K562 (cell line): Measurements from ENCODE around the gene EEFSEC. TPM values are rescaled to one million over a fixed set of nuclear protein-coding genes. Genes with fewer than 3 reads are reported as not detected.

Experiments
- ARID4B ChIP-seq: sonication (generic); formaldehyde crosslinking; IDR thresholded peaks from 2 replicates; pipeline ENCODE4 v1.8.0; 2022; ENCODE audit warnings: mild to moderate bottlenecking, missing genetic modification reagents
- ILK ChIP-seq: fragments of 450-650 bp; IDR thresholded peaks from 2 replicates; pipeline ENCODE4 v1.6.1; 2016; ENCODE audit warnings: missing genetic modification characterization, low read depth, mild to moderate bottlenecking, missing compliant biosample characterization, moderate library complexity, borderline replicate concordance
- USF2 ChIP-seq: sonication (generic); formaldehyde crosslinking; IDR thresholded peaks from 2 replicates; pipeline ENCODE4 v1.5.0; 2020; ENCODE audit warnings: missing genetic modification reagents
- ZNF609 ChIP-seq: sonication (generic); formaldehyde crosslinking; IDR thresholded peaks from 2 replicates; pipeline ENCODE4 v1.8.1; 2023; ENCODE audit warnings: missing genetic modification reagents, mild to moderate bottlenecking, borderline replicate concordance
- polyA plus RNA-seq, 8 experiments: library from polyadenylated mRNA; depleted of rRNA in 4 of 8; stranded (reverse) in 5 of 8; unstranded in 3 of 8; fragments of >200 nt; fragmentation: Nextera tagmentation in 2 of 8; fragmentation: Illumina TruSeq in 1 of 8; extraction: Ambion mirVana in 2 of 8; extraction: Trizol in 1 of 8; gene quantifications; 2 replicates each; pipeline versions ENCODE4 v1.2.1 to v1.2.3, GENCODE V29; 2011 to 2014; ENCODE audit warnings: inconsistent platforms in 1 of 8, missing spikeins in 1 of 8
- total RNA-seq, 7 experiments: library from RNA; depleted of rRNA in 6 of 7; stranded (reverse); fragments of >200 nt in 6 of 7; fragmentation: Illumina TruSeq in 2 of 7; extraction: Trizol in 2 of 7; gene quantifications; 2 replicates each; pipeline versions ENCODE4 v1.2.1 to v1.2.3, GENCODE V29; 2011 to 2021; ENCODE audit warnings: low replicate concordance in 1 of 7

EEFSEC gene
- total and polyA plus RNA-seq, 9 of the 15 experiments (the other 6 are each of a cell fraction or from before 2014, with no cell fraction given), result 0.35 to 11.8 (median 7.7) TPM

GRCh38 chr3:128263118-128263517, 109.8 kb downstream of the EEFSEC start (continued):
- no peak for TF ChIP-seq USF2 (CRISPR knock-in tag)
- no peak for TF ChIP-seq ARID4B (CRISPR knock-in tag)
- TF ChIP-seq ILK (tag), result no peak
- no peak for TF ChIP-seq ZNF609
